Stimulated activated CD4-positive, alpha-beta T cell treated with anti-CD3 and anti-CD28 coated beads, Interleukin-1b, Interleukin-23, amount 100 ng/mL, for 1 hour (primary cell): ENCODE results near the gene GLB1L.
"Not testable (repeated sequence)": the region's sequence is repeated elsewhere in the genome, so short reads cannot be mapped to it uniquely, and the experiment has no call there.

Experiments used
- DNase-seq, 2 donors: peaks; one replicate each; pipeline ENCODE4 v3.0.0-alpha.2; 2020; ENCODE audit warnings: low read depth in 2 of 2

Gene GLB1L

GRCh38 chr2:219207134-219207883, 37.9 kb downstream of the GLB1L start:
- DNase-seq = no peak

- peak; percentile 86 to 90 for DNase-seq
Measured at GRCh38 chr2:219206328-219207133, 38.7 kb downstream of the GLB1L start, which contains the start of gene ZFAND2B. Gene ZFAND2B (plus strand): TSS chr2:219206782. CDS start chr2:219206988, 206 bp downstream.

GRCh38 chr2:219205981-219206327, 39.3 kb downstream of the GLB1L start:
- DNase-seq = no peak

- no peak for DNase-seq
Measured at GRCh38 chr2:219205165-219205538, 40.1 kb downstream of the GLB1L start.

GRCh38 chr2:219204425-219205164, 40.6 kb downstream of the GLB1L start:
- DNase-seq = no peak

GRCh38 chr2:219201331-219201730, 43.9 kb downstream of the GLB1L start:
- not testable (repeated sequence) for DNase-seq

- not testable (repeated sequence) for DNase-seq
Measured at GRCh38 chr2:219200502-219201326, 44.5 kb downstream of the GLB1L start.

- no peak for DNase-seq
Measured at GRCh38 chr2:219199470-219200211, 45.6 kb downstream of the GLB1L start.

- DNase-seq = no peak
Measured at GRCh38 chr2:219198974-219199373, 46.3 kb downstream of the GLB1L start.

- DNase-seq = no peak
Measured at GRCh38 chr2:219197388-219197787, 47.9 kb downstream of the GLB1L start.

GRCh38 chr2:219186754-219187456, 58.3 kb downstream of the GLB1L start:
- no peak for DNase-seq
